Measurements from ENCODE around the gene CMSS1.

Gene CMSS1

GRCh38 chr3:100184948-100185570 is 367.4 kb downstream of the CMSS1 start:
- no peak for TF ChIP-seq CTCF (IDR thresholded peaks at IDR 0.05; ENCODE audit: borderline replicate concordance, insufficient read depth, low read depth, low read length)
- H3K4me3 ChIP-seq (ENCODE audit: low read depth, low read length), result no peak overlapping the region

GRCh38 chr3:100185847-100186246 is 368.2 kb downstream of the CMSS1 start:
- H3K4me3 ChIP-seq (ENCODE audit: low read depth, low read length), result no peak overlapping the region
- TF ChIP-seq CTCF (IDR thresholded peaks at IDR 0.05; ENCODE audit: borderline replicate concordance, insufficient read depth, low read depth, low read length), result no peak

GRCh38 chr3:100189444-100189964 is 371.8 kb downstream of the CMSS1 start:
- H3K4me3 ChIP-seq (ENCODE audit: low read depth, low read length), result no peak overlapping the region
- TF ChIP-seq CTCF (IDR thresholded peaks at IDR 0.05; ENCODE audit: borderline replicate concordance, insufficient read depth, low read depth, low read length), result no peak

- no peak for TF ChIP-seq CTCF (IDR thresholded peaks at IDR 0.05; ENCODE audit: borderline replicate concordance, insufficient read depth, low read depth, low read length)
Measured at GRCh38 chr3:100195375-100195774, 377.7 kb downstream of the CMSS1 start.

GRCh38 chr3:100197876-100198275 is 380.2 kb downstream of the CMSS1 start:
- no peak for TF ChIP-seq CTCF (IDR thresholded peaks at IDR 0.05; ENCODE audit: borderline replicate concordance, insufficient read depth, low read depth, low read length)
- H3K4me3 ChIP-seq (ENCODE audit: low read depth, low read length), result no peak overlapping the region

More at GRCh38 chr3:100195375-100195774, 377.7 kb downstream of the CMSS1 start:
- H3K4me3 ChIP-seq (ENCODE audit: low read depth, low read length), result no peak overlapping the region

GRCh38 chr3:100198579-100199269 is 381.1 kb downstream of the CMSS1 start:
- no peak overlapping the region for H3K4me3 ChIP-seq (ENCODE audit: low read depth, low read length)
- TF ChIP-seq CTCF (IDR thresholded peaks at IDR 0.05; ENCODE audit: borderline replicate concordance, insufficient read depth, low read depth, low read length), result no peak

GRCh38 chr3:100205171-100205570 is 387.5 kb downstream of the CMSS1 start:
- no peak for TF ChIP-seq CTCF (IDR thresholded peaks at IDR 0.05; ENCODE audit: borderline replicate concordance, insufficient read depth, low read depth, low read length)
- no peak overlapping the region for H3K4me3 ChIP-seq (ENCODE audit: low read depth, low read length)
